Stromal cell of bone marrow (primary cell): ENCODE data around the gene TRABD2B.
A peak's percentile ranks its signal among the peaks of the same experiment; 100 is the strongest.

Source experiments
- DNase-seq: peaks from one replicate; pipeline ENCODE4 v3.0.0-alpha.2; 2012; ENCODE audit warnings: low read depth

TRABD2B gene

GRCh38 chr1:47795102-47795501, 202.1 kb downstream of the TRABD2B start:
- DNase-seq, result no peak

- no peak for DNase-seq
Observed at GRCh38 chr1:47794530-47794929, 202.7 kb downstream of the TRABD2B start.

GRCh38 chr1:47794081-47794480, 203.1 kb downstream of the TRABD2B start:
- DNase-seq, result no peak

DNA sequence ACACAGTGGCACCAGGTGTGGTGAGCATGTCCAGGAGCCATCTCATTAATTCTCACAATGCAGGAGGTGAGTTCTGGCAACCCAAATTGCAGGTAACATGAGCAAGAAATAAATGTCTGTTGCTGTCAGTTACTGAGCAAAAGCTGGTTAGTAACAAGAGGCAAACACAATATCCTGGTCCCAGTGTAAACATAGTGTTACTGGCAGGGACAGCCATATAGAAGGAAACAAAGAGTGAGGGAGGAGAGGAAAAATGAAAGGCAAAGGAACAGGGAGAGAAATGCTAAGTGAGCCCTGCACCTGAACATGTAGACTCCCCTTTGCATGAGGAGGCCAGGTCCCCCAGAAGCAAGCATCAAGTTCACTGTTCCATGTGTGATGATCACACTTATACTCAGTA, 203.6 kb downstream of the TRABD2B start:
- no peak for DNase-seq

DNA sequence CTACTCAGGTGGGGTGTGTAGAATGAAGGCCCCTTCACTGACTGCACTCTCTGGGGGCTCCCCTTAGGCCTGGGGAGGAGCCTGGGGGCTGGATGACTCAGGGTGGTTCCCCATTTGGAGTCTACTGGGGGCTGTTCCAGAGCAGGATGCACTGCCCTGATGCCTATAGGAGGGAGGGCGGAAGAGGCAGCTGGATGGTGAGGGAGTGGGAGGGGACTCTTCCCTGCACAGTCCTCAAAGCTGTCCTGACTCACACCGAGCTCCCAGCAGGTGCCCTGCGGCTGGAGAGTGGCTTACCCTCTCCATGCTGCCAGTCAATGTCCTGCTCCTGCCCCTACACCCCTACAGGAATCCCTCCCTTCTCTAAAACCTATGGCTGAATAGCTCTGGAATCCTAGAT, 204.4 kb downstream of the TRABD2B start:
- DNase-seq, result no peak

DNA sequence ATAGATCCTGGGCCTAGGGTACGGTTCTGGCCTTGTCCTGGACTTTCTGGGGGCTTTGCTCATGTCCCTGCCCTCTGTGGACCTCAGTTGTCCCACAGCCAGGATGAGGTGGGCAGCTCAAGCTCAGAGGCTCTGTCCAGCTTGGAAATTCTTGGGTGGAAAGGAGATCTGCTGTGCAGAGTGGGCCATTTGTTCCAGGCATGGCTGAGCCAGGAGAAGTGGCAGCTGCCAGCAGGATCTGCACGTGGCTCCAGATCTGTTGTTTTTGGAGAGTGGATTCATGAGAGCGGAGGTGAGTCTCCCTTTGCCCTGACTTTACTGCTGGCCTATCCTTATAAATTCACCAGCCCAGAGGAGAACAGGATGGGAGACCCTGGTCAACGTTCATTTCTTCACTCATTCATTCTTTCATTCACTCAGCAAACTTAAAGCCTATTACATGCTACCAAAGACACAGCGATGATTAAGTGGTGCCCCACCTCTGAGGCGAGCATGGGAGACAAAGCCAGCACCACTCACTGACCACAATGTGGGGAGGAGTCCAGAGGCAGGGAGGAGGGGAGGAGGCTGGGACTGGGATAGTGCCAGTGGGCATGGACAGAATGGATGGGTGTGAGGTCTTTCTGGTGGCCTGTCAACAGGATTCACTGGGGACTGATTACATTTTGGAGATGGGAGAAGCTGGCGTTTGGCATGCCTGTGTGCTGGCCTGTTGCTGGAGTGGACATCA, 205.1 kb downstream of the TRABD2B start:
- DNase-seq, result peak; percentile 41

GRCh38 chr1:47788761-47789160, 208.4 kb downstream of the TRABD2B start:
- no peak for DNase-seq

GRCh38 chr1:47787560-47787959, 209.6 kb downstream of the TRABD2B start:
- DNase-seq, result no peak

GRCh38 chr1:47786316-47786715, 210.9 kb downstream of the TRABD2B start:
- no peak for DNase-seq

DNA sequence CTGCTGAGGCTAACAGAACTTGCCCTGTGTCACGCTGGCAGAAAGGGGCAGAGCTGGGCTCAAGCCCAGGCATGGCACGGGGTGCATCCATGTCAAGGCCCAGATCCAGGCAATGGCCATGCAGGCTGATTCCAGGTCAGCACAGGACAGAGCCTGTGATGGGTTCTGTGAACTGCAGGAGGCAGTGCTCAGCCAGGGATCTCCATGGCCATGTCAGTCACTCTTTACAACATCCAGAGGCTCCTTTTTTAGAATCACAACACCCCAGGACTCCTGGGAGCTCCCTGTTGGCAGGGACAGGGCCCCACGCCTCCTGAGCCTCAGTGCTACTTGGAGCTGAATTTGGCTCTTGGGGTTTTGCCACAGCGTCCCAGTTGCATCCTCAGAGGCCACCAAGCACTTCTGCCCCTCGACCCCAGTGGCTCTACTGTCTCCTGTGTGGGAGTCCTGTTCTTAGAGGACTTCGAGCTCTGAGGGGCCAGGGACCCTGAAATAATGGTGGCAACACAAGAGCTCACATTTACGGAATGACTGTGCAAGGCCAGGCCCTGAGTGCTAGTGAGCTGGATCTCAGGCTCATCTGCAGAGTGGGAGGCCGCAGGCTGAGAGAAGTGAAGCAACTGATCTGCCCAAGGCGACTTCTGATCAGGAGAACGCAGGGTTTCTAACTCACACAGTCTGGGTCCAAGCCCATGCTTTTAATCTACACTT, 211.5 kb downstream of the TRABD2B start:
- DNase-seq, result no peak

- DNase-seq, result no peak
Observed at GRCh38 chr1:47785118-47785517, 212.1 kb downstream of the TRABD2B start.

DNA sequence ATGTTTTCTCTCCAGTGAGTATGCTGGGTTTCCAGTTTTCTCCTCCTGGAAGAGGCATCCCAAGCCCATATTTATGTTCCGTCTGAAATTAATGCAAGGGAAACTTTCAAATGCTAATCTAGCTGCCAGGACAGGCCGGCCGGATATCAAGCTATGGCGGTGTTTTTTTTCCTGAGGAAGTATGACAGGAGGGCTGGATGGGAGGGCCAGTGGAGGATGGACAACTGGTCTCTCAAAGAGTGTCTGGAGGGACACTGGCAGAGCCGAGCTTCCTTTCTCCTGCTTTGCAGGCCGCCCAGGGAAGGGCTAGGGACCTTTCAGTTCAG, 212.7 kb downstream of the TRABD2B start:
- no peak for DNase-seq

GRCh38 chr1:47783638-47784496, 213.3 kb downstream of the TRABD2B start:
- no peak for DNase-seq

GRCh38 chr1:47782414-47783166, 214.6 kb downstream of the TRABD2B start:
- DNase-seq, result peak; percentile 45

DNA sequence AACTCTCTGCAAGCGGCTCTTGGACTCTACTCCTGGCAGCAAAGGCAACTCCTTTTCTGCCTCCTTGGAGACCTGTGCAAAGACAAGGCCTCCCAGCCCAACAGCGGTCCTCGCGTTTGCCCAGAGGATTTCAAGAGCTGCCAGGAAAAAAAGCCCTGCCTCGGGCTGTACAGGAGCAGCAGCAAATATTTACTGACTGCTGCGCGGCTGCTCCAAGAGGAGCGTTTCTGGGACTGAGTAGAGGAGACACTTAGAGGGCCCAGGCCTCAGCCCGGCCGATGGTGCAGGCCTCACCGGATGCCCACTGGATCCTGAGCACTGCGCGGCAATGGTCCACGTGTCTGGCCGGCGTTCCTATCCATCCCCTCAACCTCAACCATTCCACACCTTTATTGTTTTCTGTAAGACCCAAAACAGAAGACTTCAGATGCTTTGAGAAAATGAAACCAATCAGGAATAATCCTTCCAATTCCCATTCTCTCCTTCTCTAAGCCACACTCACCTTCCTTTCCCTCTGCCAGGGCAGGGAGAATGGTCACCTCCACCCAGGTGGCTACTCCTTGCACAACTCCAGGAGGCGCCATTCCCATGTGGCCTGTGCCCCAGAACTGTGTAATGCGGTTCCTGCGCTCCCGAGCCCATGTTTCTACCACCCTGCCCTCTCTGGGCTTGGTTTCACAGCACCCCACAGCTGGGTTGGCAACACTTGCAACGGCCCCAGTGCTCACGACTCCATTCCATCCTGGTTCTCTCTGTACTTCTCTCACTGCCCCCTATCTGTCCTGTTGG, 215.8 kb downstream of the TRABD2B start:
- DNase-seq, result no peak

- no peak for DNase-seq
Observed at GRCh38 chr1:47780469-47780995, 216.7 kb downstream of the TRABD2B start.

GRCh38 chr1:47779613-47780012, 217.6 kb downstream of the TRABD2B start:
- no peak for DNase-seq

DNA sequence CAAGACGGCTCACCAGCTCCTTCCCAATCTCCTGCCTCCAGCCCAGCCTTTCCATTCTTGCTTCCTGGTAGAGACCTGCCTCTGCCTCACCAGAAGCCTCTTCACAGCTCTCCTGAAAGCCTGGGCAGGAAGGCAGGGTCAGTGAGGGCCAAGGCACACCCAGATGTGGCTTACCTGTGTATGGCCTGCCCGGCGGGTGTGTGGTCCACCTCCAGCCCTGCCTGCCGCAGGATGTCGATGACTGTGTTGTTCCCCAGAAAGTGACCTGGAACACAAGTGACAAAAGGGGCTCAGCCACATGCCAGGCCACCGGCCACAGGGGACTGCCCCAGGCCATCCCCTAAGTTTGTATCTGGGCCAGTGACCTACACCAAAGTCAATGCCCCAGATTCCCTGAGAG, 218.9 kb downstream of the TRABD2B start:
- no peak for DNase-seq

DNA sequence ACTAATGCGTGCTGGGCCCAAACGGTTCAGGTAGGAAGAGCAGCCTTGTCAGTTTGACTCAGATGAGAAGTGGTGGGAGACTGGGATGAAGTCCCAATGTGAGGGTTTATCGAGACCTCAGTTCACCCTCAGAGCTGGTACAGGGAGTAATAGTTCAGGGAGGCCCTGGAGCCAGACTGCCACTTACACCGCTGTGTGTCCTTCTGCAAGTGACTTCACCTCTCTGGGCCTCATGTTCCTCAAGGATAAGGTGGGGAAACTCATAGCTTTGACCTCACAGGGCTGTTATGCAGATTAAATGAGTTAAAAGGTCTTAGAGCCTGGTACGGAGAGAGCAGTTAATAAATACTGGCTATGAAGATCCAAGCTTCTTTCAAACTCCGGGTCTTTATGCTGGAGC, 219.9 kb downstream of the TRABD2B start:
- no peak for DNase-seq

DNA sequence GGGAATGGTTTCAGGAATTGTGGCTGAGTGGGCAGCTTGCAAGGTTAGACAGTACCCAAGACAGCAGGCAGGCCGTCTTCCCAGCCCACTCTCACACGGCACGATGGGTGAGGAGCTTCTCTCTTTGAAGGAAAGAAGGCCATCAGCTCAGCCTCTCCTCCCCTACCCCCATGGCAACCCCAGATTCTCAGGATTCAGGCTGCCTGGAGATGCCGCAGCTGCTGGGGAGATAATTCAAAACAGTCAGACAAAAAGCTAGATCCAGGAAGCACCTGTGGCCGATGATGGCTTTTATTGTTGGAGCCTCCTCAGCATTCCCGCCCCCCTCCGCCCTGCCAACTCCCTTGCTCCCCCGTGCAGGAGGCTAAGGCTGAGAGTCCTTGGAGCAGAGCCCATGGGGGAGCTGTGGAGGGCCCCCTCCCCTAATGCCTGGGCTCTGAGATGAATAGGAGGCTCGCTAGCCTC, 220.5 kb downstream of the TRABD2B start:
- no peak for DNase-seq
